ENCODE measurements around the gene CYP1B1. TPM values are rescaled to one million over a fixed set of nuclear protein-coding genes. Genes with fewer than 3 reads are reported as not detected.
"Not testable (repeated sequence)": the region's sequence is repeated elsewhere in the genome, so short reads cannot be mapped to it uniquely, and the experiment has no call there.

Gene CYP1B1
- total RNA-seq = 10 to 100 TPM; 90.3 to 95.7 TPM

DNA sequence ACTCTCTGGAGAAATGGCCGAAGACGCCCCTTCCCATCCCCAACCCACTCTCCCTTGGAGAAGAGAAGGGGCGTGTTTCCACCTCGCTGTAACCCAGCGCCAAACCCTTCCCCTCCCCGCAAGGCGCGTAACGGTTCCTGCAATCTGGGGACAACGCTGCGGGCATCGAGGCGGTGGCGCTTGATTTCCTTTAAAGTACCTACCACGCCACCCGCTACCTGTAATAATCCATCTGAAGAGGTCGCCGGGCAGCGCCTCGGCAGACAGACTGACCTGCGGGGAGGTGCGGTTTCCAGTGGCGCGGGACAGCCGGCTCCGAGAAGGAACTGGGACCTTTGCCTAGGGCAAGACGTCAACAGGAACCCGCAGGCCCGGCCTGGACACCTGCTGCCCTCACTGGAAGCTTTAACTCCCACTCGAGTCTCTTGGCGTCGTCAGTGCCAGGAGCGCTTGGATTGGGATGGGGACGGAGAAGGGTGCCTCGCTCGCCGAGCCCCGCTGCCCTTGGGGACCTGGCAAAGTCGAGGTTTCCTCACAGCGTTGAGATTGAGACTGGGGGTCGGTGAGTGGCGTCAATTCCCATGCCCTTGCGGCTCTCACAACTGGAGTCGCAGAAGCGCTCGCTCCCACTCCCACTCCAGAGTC lies at the start of gene CYP1B1:
Gene CYP1B1 (minus strand): TSS at position 645 of the 645 bp plus-strand sequence. CDS start 763 bp downstream, outside the sequence.
- Mint-ChIP-seq H3K36me3 (peaks cover 4% of the 10 kb centered on the region), H3K4me1 (ENCODE audit: low read depth in 2 of 2) (peaks cover 6 to 11% of the 10 kb centered on the region in 2 donors), H3K4me3 (peak within 1 kb of the TSS; percentile 78)

GRCh38 chr2:38125007-38125406 lies 49.1 kb upstream of the CYP1B1 start:
- no peak for ATAC-seq
- H3K4me1 Mint-ChIP-seq (ENCODE audit: low read depth in 2 of 2) = no peaks in the 10 kb centered on the region
- peaks cover 7 to 10% of the 10 kb centered on the region in 2 donors for H3K27me3 Mint-ChIP-seq
- no peak for DNase-seq (ENCODE audit: low spot score)
- H3K9me3 Mint-ChIP-seq = peaks cover 6% of the 10 kb centered on the region
- no peak overlapping the region for H3K4me3 Mint-ChIP-seq
- H3K27ac Mint-ChIP-seq = no peak overlapping the region
- peaks cover 10% of the 10 kb centered on the region for H3K36me3 Mint-ChIP-seq

More for the DNA sequence above, at the start of gene CYP1B1:
- peaks cover 38 to 39% of the 10 kb centered on the region in 2 donors for H3K27me3 Mint-ChIP-seq
- H3K27ac Mint-ChIP-seq = peak within 1 kb of the TSS in 1 of 2 donors; percentile 70
- peak; percentile 64 for DNase-seq (ENCODE audit: low spot score)
- no peaks in the 10 kb centered on the region for H3K9me3 Mint-ChIP-seq
- peak in 1 of 2 donors; percentile 1 for ATAC-seq

- Mint-ChIP-seq H3K9me3 (peaks cover 6% of the 10 kb centered on the region), H3K27ac (no peak overlapping the region), H3K36me3 (peaks cover 10% of the 10 kb centered on the region), H3K4me1 (ENCODE audit: low read depth in 2 of 2) (no peaks in the 10 kb centered on the region), H3K4me3 (no peak overlapping the region), H3K27me3 (peaks cover 7 to 10% of the 10 kb centered on the region in 2 donors)
- DNase-seq (ENCODE audit: low spot score) (no peak), ATAC-seq (no peak)
Observed at GRCh38 chr2:38123911-38124310, 48.0 kb upstream of the CYP1B1 start.

GRCh38 chr2:38122344-38122743 lies 46.4 kb upstream of the CYP1B1 start:
- H3K27ac Mint-ChIP-seq = no peak overlapping the region
- H3K9me3 Mint-ChIP-seq = peaks cover 6% of the 10 kb centered on the region
- no peak for ATAC-seq
- no peaks in the 10 kb centered on the region for H3K4me1 Mint-ChIP-seq (ENCODE audit: low read depth in 2 of 2)
- DNase-seq (ENCODE audit: low spot score) = no peak
- peaks cover 10% of the 10 kb centered on the region for H3K36me3 Mint-ChIP-seq
- peaks cover 7 to 10% of the 10 kb centered on the region in 2 donors for H3K27me3 Mint-ChIP-seq
- H3K4me3 Mint-ChIP-seq = no peak overlapping the region

GRCh38 chr2:38121481-38121880 lies 45.5 kb upstream of the CYP1B1 start:
- no peaks in the 10 kb centered on the region for H3K4me1 Mint-ChIP-seq (ENCODE audit: low read depth in 2 of 2)
- no peak for ATAC-seq
- no peak overlapping the region for H3K27ac Mint-ChIP-seq
- peaks cover 2% of the 10 kb centered on the region for H3K36me3 Mint-ChIP-seq
- peaks cover under 1% of the 10 kb centered on the region for H3K9me3 Mint-ChIP-seq
- peaks cover 7 to 10% of the 10 kb centered on the region in 2 donors for H3K27me3 Mint-ChIP-seq
- no peak overlapping the region for H3K4me3 Mint-ChIP-seq
- DNase-seq (ENCODE audit: low spot score) = no peak

DNA sequence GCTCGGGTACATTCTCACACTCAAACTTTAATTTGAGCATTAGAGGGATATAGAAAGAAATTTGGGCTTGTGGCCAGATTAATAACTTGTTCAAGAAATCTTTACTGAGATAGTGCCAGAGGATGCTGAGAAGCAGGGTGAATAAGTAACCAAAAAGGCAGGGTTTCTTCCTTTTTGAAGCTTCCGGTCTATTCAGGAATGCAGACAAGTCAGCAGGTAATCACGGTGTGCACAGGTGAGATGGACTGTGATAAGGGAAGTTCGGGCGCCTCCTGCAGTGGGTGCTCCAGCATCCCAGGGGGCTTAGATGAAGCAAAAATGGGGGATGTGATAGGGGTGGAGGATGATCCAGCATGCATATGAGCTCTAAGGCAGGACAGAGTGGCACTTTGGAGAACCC lies 44.9 kb upstream of the CYP1B1 start:
- Mint-ChIP-seq H3K27ac (no peak overlapping the region), H3K27me3 (peaks cover 7 to 10% of the 10 kb centered on the region in 2 donors), H3K9me3 (no peaks in the 10 kb centered on the region), H3K4me3 (no peak overlapping the region), H3K36me3 (no peaks in the 10 kb centered on the region), H3K4me1 (ENCODE audit: low read depth in 2 of 2) (no peaks in the 10 kb centered on the region)
- DNase-seq (ENCODE audit: low spot score) = no peak
- ATAC-seq = no peak

DNA sequence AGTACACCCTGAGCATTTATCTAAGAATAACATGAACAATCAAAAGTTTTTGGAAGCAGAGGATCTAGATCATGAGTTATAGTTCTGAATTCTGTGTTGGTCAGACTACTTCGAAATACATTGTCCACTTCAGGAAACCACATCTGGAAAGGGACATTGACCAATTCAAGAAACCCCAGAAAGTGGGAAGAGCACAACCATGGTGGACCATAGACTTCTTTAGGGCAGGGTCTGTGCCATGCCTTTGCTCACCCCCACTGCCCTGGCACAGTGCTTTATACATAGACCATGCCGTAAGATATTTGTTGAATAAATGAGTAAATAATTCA lies 44.3 kb upstream of the CYP1B1 start:
- no peaks in the 10 kb centered on the region for H3K9me3 Mint-ChIP-seq
- H3K4me1 Mint-ChIP-seq (ENCODE audit: low read depth in 2 of 2) = peaks cover 1 to 4% of the 10 kb centered on the region in 2 donors
- no peak overlapping the region for H3K4me3 Mint-ChIP-seq
- H3K27me3 Mint-ChIP-seq = peaks cover 8 to 10% of the 10 kb centered on the region in 2 donors
- DNase-seq (ENCODE audit: low spot score) = no peak
- no peak overlapping the region for H3K27ac Mint-ChIP-seq
- no peak for ATAC-seq
- H3K36me3 Mint-ChIP-seq = no peaks in the 10 kb centered on the region

GRCh38 chr2:38116762-38117161 lies 40.8 kb upstream of the CYP1B1 start:
- H3K36me3 Mint-ChIP-seq = peaks cover 8% of the 10 kb centered on the region
- no peak for DNase-seq (ENCODE audit: low spot score)
- H3K4me3 Mint-ChIP-seq = no peak overlapping the region
- H3K4me1 Mint-ChIP-seq (ENCODE audit: low read depth in 2 of 2) = peaks cover 6 to 7% of the 10 kb centered on the region in 2 donors
- H3K9me3 Mint-ChIP-seq = no peaks in the 10 kb centered on the region
- no peak overlapping the region for H3K27ac Mint-ChIP-seq
- H3K27me3 Mint-ChIP-seq = peaks cover 18 to 24% of the 10 kb centered on the region in 2 donors
- no peak for ATAC-seq

DNA sequence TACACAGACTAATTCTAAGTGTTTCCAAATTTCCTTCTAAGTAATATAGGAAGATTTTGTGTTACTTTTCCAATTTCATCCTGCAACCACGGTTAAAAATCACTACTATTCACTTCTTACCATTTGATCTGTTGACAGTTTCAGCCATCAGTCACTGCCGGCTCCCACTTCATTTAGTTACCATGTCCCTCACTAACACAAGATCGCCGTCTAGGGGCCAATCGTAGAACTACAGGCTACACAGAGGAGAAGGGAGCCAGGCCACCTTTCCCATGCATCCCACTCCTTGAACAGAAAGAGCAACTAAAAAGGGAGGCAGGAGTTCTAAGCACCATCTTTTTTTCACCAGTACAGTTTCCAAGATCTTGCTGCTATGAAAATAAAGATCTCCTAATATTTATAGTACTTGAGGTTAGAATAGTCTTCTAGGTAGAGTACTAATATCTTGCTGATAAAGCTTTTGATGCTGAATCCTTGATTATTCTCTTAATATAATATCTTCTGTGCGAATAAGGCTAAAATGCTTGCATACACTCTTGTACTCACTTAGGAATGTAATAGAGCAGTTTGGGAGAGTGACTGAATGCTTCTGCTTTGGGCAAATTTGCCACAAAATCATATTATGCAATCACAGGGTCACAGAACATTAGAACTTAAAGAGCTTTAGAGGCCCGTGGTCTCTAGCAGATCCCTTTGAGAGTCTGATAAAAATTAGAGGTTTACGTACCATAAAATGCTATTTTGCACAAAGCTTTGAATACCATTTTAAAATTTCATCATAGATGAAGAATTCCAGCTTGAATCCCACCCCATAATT lies 39.5 kb upstream of the CYP1B1 start:
- Mint-ChIP-seq H3K27me3 (peaks cover 21 to 37% of the 10 kb centered on the region in 2 donors), H3K4me3 (no peak overlapping the region), H3K4me1 (ENCODE audit: low read depth in 2 of 2) (peaks cover 6 to 7% of the 10 kb centered on the region in 2 donors), H3K27ac (no peak overlapping the region), H3K9me3 (no peaks in the 10 kb centered on the region), H3K36me3 (peaks cover 16% of the 10 kb centered on the region)
- peak; percentile 64 to 78 for ATAC-seq
- peak; percentile 73 for DNase-seq (ENCODE audit: low spot score)

DNA sequence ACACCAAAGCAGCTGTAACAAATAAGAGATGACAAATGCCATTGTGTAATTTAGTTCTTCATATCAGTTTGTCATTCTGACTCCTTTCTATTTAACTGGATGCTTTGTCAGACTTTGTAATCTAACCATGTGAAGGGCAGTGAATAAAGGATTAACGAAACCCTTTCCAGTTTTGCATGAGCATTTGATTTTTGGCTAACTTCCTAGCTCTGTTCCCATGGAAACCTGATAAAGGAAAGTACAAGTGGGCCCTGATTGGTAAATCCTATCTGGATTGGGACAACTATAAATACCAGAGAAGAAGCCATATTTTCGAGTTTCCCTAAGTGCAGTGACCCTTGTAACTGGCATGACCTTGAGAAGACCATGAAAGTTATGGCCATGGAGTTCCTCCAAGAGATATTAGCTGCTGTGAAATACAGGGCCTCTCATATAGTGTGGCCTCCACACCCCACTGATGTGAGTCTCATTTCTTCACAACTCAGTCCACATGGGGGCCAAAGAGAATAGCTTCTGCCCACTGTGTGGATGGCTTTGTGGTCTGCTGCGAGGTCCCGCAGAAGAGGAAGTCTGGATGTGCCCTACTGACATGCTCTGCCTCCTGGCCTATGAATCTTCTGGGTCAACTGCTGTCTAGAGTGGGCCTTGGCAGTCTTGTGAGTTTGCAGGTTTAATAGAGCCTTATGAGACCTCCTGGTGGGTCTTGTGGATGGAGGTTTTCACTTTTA lies 38.2 kb upstream of the CYP1B1 start:
- H3K36me3 Mint-ChIP-seq = peaks cover 16% of the 10 kb centered on the region
- H3K27me3 Mint-ChIP-seq = peaks cover 25 to 38% of the 10 kb centered on the region in 2 donors

DNA sequence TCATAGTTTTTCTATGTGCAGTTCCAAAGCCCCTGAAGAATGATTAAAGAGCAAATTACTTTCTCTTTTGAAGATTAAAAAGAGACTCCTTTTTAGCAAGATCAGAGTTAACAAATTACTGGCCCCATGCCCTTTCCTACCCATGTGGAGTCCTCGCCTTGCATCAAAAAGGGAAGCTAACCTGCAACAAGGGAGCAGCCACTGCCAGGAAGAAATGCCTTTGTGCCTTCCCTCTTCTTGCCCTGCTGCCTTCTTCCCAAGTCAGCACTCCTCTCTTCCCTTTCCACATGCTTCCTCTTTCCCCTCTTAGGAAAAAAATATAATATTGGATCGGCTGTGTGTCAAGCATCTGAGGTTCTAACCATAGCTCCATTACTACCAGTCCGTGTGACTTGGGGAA lies 37.1 kb upstream of the CYP1B1 start:
- Mint-ChIP-seq H3K4me3 (no peak overlapping the region), H3K4me1 (ENCODE audit: low read depth in 2 of 2) (peaks cover 6 to 14% of the 10 kb centered on the region in 2 donors), H3K27me3 (peaks cover 26 to 40% of the 10 kb centered on the region in 2 donors), H3K9me3 (no peaks in the 10 kb centered on the region), H3K36me3 (peaks cover 16% of the 10 kb centered on the region), H3K27ac (no peak overlapping the region)
- ATAC-seq = no peak
- no peak for DNase-seq (ENCODE audit: low spot score)

More for the DNA sequence above, 38.2 kb upstream of the CYP1B1 start:
- DNase-seq (ENCODE audit: low spot score) = no peak
- peak in 1 of 2 donors; percentile 44 for ATAC-seq
- peaks cover 6 to 8% of the 10 kb centered on the region in 2 donors for H3K4me1 Mint-ChIP-seq (ENCODE audit: low read depth in 2 of 2)
- H3K9me3 Mint-ChIP-seq = no peaks in the 10 kb centered on the region
- no peak overlapping the region for H3K4me3 Mint-ChIP-seq
- no peak overlapping the region for H3K27ac Mint-ChIP-seq

GRCh38 chr2:38111350-38111749 lies 35.4 kb upstream of the CYP1B1 start:
- DNase-seq (ENCODE audit: low spot score); H3K9me3 Mint-ChIP-seq; ATAC-seq; H3K4me3 Mint-ChIP-seq; H3K27ac Mint-ChIP-seq: not testable (repeated sequence)
- Mint-ChIP-seq H3K4me1 (ENCODE audit: low read depth in 2 of 2) (peaks cover 10 to 22% of the 10 kb centered on the region in 2 donors), H3K36me3 (peaks cover 16% of the 10 kb centered on the region), H3K27me3 (peaks cover 31 to 46% of the 10 kb centered on the region in 2 donors)

- peaks cover 14 to 22% of the 10 kb centered on the region in 2 donors for H3K4me1 Mint-ChIP-seq (ENCODE audit: low read depth in 2 of 2)
- no peak for ATAC-seq
Observed at GRCh38 chr2:38109732-38110181, 33.8 kb upstream of the CYP1B1 start.

More at GRCh38 chr2:38109732-38110181, 33.8 kb upstream of the CYP1B1 start:
- H3K27me3 Mint-ChIP-seq = peaks cover 39 to 61% of the 10 kb centered on the region in 2 donors
- H3K4me3 Mint-ChIP-seq = no peak overlapping the region
- no peak overlapping the region for H3K27ac Mint-ChIP-seq
- H3K9me3 Mint-ChIP-seq = no peaks in the 10 kb centered on the region
- H3K36me3 Mint-ChIP-seq = peaks cover 16% of the 10 kb centered on the region
- DNase-seq (ENCODE audit: low spot score) = no peak
